Lower leg skin (tissue), 3 donors: ENCODE data around the gene GASK1A.
"Not testable (repeated sequence)": the region's sequence is repeated elsewhere in the genome, so short reads cannot be mapped to it uniquely, and the experiment has no call there.

Experiments
- CTCF ChIP-seq, 3 donors: fragments of 450-650 bp; IDR thresholded peaks; one replicate each; pipeline ENCODE4 v1.5.1; 2016; ENCODE audit warnings: antibody characterized with exemption in 3 of 3, mild to moderate bottlenecking in 3 of 3, moderate library complexity in 2 of 3
- POLR2A ChIP-seq, 2 donors: fragments of 450-650 bp; IDR thresholded peaks; one replicate each; pipeline ENCODE4 v1.6.1; 2016 to 2017; ENCODE audit warnings: antibody characterized with exemption in 2 of 2, mild to moderate bottlenecking in 1 of 2, moderate library complexity in 1 of 2

DNA sequence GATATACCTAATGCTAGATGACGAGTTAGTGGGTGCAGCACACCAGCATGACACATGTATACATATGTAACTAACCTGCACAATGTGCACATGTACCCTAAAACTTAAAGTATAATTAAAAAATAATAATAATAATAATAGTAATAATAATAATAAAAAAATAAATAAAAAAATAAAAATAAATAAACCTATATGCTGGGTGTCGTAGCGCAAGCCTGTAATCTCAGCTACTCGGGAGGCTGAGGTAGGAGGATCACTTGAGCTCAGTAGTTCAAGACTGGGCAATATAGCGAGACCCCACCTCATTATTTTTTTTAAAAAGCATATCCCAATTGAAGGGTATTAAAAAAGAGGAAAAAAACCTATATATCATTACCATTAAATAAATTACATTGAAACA is 91.6 kb downstream of the GASK1A start:
- not testable (repeated sequence) for TF ChIP-seq CTCF, POLR2A (IDR thresholded peaks at IDR 0.05)
